ENCODE data around the gene RANBP10.

GRCh38 chr16:67716097-67716496 is 90.3 kb downstream of the RANBP10 start:
- TF ChIP-seq POLR2A (IDR thresholded peaks at IDR 0.05) (no peak), CTCF (IDR thresholded peaks at IDR 0.05) (no peak), POLR2AphosphoS5 (IDR thresholded peaks at IDR 0.05) (no peak)
